Superior temporal gyrus (tissue), 1 donor: ENCODE results near the gene BRD9.
"Not testable (repeated sequence)": the region's sequence is repeated elsewhere in the genome, so short reads cannot be mapped to it uniquely, and the experiment has no call there.

Experiments used
- DNase-seq: peaks from one replicate; pipeline ENCODE4 v3.0.0-alpha.2; 2016; ENCODE audit errors: extremely low spot score

Gene BRD9

DNA sequence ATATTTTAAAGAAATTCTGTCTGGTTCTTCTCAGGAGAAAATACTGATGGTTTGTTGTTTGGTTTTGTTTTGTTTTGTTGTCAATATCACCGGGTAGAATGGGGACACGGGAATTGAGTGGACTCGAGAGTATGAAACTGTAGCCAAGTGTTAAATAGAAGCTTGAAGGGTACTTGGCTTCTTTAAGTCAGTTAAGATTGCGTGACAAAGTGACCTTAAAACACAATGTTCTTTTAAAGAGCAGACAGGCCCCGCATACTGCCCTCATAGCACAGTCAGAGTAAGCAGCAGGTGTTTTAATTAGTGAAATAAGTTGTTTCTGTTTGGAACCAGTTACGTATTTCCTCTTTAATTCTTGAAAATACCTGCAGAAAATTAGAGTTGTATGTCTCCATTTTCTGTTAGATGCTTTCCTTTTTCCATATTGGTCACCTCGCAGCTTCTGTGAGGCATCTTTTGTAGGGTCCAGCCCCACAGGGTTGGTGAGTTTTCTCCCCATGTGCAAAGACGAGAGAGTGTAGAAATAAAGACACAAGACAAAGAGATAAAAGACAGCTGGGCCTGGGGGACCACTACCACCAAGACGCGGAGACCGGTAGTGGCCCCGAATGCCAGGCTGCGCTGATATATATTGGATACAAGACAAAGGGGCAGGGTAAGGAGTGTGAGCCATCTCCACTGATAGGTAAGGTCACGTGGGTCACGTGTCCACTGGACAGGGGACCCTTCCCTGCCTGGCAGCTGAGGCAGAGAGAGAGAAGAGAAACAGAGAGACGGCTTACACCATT lies 9.7 kb upstream of the BRD9 start:
- no peak for DNase-seq

DNA sequence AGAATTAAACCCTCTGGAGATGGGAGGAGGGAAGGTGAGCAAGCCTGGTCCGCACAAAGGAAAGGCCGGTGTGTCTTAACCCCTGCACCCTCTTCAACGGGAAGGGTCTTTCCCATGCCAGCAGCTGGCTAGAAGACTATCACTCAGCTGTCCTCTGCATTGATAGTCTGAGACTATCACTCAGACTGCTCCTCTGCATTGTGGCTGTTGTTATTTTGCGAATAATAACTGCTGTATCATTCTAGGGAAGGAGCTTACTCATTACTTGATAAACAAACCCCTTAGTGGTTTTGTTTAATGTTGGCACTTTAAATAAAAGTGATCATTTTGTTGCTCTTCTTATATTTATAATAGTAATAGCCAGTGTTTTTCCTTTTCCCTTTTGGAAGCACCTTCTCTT lies 8.2 kb upstream of the BRD9 start:
- no peak for DNase-seq

DNA sequence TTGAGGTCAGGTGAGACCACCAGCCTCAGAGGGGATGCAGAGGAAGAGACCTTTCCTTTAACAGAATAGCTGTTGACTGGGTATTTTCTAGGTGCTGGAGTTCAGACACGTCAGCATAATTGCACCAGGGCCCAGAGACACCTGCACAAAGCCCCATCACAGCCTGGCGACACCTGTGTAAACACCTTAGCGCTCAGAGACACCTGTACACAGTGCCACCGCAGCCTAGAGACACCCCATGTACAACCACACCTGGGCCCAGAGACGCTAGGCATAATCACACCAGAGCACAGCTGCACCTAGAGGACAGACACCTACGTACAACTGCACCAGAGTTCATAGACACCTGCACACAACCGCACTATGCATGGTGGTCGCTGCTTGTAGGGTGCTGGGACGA lies 1.1 kb upstream of the BRD9 start:
- no peak for DNase-seq

DNA sequence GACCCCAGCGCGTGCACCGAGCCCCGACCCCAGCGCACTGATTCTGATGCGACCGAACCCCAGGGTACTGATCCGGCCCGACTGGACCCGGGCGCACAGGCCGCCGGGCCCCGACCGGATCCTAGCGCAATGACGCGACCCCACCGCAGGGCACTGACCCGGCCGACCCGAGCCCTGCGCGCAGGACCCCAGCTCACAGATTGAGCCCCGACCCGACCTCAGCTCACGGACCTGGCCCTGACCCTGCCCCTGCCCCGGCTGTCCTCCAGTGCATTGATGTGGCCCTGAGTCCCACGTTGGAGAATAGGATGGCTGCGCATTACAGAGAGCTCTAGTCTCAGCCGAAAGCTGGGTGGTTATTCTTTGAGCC lies 521 bp upstream of the BRD9 start:
- no peak for DNase-seq

DNA sequence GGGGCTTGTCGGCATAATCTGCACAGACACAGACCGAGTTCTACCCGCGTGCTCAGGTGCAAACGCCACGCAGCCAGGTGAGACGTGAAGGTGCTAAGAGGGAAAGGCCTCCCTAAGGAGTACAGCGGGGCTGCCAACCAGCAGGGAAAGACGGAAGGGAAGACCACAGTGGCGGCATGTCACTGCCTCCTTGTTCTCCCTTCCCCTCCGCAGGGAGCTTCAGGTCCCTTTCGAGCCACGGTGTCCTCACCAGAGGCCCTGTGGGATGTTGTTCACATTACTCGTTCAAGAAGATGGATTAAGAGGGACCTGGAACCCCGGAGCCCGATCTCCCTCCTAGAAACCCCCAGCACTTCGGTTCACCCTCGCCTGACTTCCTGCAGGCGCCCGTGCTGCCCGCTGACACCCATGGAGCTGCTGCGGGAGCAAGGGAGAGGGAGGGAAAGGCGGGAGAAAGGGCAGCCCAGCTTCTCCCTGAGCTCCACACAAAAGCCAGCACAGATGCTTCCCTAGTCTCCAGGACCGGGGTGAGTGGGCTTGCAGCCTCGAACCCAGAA lies 686 bp downstream of the BRD9 start:
- no peak for DNase-seq

DNA sequence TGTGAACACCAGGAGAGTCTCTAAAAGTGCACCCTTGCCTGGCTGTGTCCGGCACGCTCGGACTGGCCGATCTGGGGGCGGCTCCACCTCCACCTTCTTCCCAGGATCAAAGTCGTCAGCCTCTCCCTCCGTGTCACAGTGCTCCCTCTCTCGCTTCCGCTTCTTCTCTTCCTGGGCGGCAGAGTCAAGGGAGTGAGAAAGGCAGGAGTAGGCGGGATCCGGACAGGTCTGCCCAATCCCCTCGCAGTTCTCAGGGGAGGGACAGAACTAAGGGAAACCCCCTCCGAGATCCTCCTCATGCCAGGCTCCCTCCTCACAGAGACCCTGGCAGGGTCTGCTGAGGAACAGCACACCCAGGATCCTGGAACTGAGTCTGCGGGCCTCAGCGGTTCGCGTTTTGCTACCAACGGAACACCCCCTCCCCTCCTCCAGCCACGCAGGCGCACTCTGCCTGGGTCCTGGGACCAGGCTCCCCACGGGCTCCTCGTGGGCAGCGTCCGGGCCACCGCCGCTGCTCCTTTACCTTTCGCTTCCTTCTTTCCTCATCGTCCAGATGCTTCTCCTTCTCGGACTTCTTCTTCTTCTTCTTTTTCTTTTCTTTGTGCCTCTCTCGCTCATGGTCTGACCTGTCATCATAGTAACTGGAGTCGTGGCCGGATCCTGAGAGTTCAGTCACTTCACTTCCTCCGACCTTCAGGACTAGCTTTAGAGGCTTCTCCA lies 1.3 kb downstream of the BRD9 start:
- no peak for DNase-seq

DNA sequence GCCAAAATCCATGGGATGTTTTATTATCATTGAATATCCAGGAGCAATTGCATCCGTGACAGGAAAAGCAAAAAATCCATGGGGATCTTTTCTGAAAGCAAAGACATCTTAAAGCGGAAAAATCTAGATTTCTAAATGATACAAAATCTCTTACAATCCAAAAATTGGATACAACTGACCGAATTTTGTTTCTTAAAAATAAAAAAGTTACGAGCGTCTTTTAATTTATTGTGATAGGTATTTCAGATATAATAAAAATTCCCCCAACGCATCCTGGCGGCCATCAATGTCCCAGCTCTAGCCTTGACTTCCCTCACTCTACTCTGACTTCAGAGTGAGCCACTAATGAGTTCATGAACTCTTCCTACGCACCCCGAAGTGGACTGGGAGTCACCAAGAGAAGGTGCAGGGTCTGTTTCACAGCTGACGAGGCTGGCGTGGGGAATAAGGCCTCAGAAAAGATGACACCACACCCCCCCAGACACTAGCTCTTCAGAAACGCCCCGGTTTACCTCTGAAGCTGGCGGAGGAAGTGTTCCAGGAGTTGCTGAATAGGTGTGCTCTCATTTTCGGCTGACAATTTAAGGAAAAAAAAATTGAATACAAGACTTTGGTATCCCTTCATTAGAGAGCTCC lies 3.4 kb downstream of the BRD9 start:
- DNase-seq: no peak

DNA sequence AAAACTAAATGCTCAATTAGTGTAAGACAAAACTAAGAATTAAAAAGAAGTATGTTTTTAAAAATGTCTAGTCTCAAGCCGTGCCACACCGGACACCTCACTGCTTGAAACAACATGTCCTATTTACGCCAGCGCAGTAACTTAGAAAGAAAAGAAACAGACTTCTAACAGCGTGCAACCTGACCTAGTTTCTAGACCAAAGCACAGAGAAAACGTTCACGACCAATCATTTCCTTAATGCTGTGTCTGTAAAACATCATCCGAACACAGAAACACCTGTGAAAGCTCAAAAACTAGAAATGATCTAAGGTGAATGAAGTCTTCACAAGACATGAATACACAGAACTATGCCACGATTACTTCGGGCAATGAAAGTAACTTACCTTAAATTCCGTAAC lies 4.0 kb downstream of the BRD9 start:
- no peak for DNase-seq

DNA sequence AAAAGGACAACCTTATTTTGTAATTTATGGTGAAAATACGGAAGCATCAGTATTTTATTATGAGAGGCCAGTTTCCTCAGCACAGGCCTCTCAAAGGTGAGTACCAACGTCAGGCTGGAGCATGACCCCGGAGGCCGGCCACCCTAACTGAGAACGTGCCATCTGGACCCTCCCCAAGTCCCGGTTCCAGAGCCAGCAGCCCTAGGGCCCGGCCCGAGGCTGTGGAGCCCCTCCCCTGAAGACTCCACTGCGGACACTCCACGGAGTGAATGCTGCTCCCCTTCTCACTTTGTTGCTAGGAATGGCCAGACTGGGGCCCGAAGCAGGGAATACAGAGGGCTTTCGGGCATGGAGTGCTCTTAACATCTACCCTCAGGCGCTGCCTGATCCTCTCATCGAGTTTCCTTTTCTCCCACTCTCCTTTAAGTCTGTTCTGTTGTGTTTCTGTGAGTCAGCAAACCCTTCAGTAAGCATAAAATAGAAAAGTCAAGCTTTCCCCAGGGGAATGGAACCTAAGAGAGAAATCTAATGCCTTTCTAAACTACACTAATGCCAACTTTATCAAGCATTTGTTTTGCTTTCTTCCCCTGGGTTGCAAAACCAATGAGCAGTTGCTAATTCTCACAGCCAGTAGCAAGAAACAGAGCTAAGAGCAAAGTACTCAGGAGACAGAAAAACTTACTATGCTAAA lies 4.5 kb downstream of the BRD9 start:
- DNase-seq: no peak

DNA sequence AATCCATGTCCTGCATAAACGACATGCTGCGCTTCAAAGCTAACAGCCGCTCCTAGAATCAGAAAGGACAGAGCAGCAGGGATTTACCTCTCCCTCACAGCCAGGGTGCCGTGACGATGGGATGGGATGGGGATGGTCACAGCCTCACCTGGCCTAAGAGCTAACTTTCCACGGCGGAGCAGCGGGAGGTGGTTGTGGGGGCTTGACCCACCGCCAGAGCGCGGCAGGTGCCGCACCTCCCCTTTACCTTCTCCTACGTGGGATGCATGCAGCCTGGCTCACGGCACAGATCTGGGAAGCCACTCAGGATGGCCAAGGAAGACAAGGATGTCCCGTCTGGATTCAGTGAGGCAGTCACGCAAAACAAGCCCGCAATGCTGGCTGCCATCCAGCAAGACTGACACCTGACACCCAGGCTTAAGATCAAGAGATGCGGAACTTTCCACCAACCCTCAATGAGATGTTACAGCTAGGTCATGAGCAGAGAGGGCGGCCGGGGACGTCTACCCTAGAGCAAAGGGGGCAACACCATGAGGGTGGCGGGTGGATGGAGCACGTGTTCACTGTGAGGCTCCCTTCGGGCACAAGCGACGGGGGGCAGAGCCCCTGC lies 5.8 kb downstream of the BRD9 start:
- DNase-seq: no peak

DNA sequence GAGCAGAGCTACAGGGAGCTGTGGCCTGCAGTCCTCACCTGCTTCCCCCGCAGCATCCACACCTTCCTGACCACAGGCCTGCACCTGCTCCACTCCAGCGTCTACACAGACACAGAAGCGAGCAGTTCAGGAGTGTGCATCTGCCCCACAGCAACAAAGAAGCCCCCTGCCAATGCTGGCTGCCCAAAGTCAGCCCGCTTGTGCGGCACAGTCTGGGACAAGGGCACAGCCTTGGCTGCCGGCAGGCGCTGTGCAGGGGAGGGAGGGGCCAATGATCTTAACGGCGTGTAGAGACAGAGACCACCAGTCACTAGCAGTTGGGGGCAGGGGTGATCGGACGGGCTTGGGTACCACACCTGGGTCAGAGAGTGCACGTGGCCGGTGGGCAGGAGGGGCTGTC lies 6.6 kb downstream of the BRD9 start:
- DNase-seq: no peak

DNA sequence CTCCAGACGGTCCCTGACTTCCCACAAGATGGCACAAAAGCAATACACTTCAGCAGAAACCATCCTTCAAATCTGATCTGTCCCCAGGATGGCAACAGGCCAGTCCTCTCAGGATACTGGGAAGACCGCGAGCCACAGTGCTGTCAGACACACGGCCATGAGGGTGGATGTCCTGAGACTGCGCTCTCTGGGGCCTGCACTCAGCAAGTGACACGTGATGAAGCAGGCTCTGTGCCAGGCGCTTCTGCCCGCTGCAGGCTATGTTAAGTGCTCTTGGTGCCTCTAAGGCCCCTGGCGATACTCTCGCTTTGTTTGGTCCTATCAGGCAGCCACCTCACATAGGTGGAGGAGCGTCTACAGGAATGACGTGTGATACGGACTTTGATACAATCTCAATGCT lies 7.1 kb downstream of the BRD9 start:
- peak; percentile 68 for DNase-seq

DNA sequence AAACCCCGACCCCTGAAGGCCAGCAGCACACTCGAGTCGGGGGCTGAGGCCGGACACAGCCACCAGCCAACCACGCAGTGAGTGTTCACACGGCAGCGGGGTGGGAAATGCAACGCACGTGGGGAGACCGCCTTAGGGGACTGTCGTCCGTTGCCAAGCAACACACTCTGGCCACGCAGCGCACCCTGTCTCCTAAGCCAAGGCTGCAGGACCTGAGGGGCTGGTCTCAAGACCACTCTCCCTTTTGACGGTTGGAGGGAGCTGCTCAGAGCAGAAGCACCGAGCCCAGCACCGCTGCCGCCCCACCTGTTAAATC lies 7.5 kb downstream of the BRD9 start:
- DNase-seq: no peak

DNA sequence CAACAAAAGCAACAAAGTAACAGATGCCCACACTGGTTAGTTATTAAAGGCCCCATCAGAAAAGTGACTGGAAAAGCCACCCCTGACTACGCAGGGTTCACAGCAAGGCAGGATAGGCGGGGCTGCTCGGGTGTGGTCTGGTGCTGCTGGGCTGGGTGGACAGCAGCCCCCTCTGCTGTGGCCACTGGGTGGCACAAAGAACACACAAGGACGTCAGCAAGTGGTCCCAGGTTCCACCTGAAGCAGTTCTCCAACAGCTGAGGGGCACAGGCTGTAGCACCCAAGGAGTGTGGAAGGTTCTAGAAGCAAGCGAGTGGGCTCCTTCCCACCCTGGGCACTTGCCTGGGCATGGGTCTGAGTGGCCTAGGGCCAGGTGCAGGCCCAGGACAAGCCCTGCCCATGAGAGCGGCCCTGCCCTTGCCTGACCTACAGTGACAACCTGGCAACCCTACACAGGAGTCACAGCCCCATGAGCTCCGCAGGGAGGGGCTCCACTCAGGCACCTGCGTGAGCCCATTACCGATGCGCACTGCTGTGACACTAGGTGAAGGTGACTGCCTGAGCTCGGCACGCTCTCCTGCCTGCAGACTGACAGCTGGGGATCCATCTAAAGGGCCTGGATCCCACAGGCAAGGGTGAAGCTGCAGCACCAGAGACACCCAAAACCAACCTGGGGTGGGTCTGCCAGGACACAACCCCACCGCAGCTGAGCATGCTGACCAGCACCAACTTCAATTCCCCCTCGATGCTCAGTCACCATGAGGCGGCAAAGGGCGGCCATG lies 8.1 kb downstream of the BRD9 start:
- DNase-seq: no peak

DNA sequence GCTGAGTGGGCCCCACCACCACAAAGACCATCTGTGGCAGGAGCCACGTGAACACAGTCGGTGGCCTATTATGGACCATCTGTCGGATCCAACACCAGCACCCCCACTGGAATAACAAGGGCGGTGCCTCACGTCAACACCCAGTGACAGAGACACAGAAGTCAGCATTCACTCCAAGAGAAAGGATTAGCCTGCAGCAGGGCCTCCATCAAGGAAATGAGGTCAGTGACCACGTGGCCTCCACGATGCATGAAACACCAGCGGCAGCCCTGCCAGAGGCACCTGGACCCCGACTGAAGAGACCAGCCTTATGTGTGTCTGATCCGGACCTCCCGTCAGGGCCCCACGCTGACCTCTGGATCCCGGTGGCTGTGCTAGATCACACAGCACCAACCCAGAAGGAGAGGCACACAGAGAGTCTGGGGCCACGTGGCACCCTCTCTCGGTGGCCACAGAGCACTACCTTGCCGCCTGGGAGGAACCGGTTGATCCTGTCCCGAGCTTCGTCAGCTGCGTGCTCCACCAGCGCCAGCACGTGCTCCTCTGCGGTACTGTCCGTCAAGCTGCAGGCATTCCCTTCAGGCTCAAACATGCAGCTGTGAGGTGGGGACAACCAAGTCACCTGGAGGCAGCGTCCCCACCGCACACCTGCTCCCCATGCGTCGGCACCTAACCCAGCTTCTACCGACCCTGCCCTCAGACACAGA lies 9.0 kb downstream of the BRD9 start:
- DNase-seq: peak; percentile 52

DNA sequence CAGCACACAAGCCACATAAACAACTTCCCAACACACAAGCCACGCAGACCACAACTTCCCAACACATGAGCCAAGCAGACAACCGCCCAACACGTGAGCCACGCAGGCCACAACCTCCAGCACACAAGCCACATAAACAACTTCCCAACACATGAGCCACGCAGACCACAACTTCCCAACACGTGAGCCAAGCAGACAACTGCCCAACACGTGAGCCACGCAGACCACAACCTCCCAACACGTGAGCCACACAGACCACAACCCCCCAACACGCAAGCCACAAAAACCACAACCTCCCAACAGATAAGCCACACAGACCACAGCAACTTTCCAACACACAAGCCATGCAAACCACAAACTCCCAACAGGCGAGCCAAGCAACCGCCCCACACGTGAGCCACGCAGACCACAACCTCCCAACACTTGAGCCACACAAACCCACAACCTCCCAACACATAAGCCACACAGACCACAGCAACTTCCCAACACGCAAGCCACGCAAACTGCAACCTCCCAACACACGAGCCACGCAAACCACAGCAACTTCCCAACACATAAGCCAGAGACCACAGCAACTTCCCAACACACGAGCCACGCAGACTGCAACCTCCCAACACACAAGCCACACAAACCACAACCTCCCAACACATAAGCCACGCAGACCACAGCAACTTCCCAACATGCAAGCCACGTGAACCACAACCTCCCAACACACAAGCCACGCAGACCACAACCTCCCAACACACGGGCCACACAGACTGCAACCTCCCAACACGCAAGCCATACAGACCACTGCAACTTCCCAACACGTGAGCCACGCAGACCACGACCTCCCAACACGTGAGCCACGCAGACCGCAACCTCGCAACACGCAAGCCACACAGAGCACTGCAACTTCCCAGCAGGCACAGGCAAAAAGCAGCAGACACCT lies 10.1 kb downstream of the BRD9 start:
- no peak for DNase-seq

DNA sequence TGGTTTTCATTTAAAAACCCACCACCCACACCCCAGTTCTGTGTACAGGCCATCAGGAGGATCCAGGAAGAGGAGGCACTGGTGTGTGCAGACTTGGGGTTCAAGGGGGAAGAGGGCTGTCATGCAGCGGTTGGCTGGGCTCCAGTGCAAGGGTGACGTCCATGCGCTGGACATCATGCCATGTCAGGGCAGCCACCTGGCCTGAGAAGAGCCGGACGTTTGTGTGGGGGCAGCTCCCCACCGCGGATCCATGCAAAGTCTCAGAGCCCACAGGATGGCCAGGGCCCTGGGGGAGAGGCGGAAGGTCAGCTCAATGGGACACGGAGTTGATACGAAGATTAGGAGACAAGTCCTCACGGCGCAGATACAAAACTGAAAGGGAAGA lies 11.1 kb downstream of the BRD9 start:
- no peak for DNase-seq

DNA sequence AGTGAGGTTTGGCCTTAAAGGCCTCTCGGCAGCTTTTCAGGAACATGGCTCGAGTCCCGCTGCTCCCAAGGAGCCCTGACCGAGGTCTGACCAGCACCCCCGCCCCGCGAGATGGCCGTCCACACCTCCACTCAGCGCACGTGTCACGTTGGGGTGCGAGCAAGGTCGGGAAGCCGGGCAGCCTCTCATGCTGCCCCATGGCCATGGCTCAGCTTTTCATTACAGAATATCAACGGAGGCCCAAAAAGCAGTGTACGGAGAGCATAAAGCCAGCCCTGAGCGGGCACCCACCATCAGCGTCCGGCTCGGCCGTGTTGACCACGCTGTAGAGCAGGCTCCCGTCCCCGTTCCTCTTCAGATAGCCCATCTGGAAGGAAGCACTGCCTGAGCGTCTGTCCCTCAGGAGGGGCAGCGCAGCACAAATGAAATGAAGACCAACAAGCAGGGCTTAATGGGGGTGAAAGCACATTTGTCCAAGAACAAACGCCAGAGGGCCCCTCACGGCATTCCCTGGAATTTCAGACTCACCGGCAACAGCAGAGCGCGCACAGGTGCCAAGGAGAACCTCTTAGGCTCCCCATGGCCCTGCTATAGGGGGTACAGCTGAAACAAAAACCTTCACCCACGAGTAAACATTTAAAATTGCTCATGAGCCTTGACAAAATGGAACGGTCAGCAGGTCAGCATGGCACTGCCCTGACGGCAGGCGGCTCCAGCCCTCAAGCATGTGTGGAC lies 11.6 kb downstream of the BRD9 start:
- DNase-seq: no peak

DNA sequence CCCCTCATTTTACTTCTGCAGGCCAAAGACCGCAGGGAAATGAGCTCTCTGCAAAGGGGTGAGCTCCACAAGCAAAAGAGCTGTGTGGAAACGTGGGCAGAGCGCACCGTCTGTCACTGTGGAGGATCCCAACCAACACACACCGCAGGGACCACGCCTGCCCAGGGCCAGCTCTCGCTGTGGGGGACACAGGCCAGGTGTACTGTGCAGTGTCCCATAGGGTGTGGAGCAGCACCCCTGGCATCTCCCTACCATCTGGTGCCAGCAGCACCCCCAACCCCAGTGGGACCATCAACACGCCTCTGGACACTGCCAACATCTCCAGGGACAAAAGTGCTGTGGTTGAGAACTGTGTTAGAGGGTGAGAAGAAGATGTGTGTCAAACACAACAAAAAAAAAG lies 13.9 kb downstream of the BRD9 start:
- not testable (repeated sequence) for DNase-seq
